ENCODE data around the gene SLC10A4. TPM values are rescaled to one million over a fixed set of nuclear protein-coding genes. Genes with fewer than 3 reads are reported as not detected.

Gene SLC10A4
- total RNA-seq, 1 experiment from 2014 or later = not detected

Other genes with a start within 250 kb of the SLC10A4 start
- gene TEC, start 213.5 kb upstream of the SLC10A4 start, total RNA-seq (2014; rRNA removed; shearing (Covaris generic)) = not detected in 2 replicates
- gene SLAIN2, start 141.8 kb upstream of the SLC10A4 start, total RNA-seq (2014; rRNA removed; shearing (Covaris generic)) = 12.9 and 25.5 TPM in 2 replicates
- not detected in 2 replicates for gene ZAR1, start 6.9 kb downstream of the SLC10A4 start, total RNA-seq (2014; rRNA removed; shearing (Covaris generic))